Vagina (tissue), 2 donors: ENCODE measurements around the gene GPD2. TPM values are rescaled to one million over a fixed set of nuclear protein-coding genes. Genes with fewer than 3 reads are reported as not detected.

Experiments used
- DNase-seq, 2 donors: peaks; one replicate each; pipeline ENCODE4 v3.0.0-alpha.2; 2017; ENCODE audit errors: extremely low spot score in 2 of 2
- H3K27ac ChIP-seq: fragments of 200-600 bp; sonication (generic); one replicate; pipeline ENCODE4 v1.5.1; 2019
- H3K27me3 ChIP-seq: fragments of 200-600 bp; sonication (generic); one replicate; pipeline ENCODE4 v1.5.1; 2019
- H3K36me3 ChIP-seq, 2 donors: fragments of 200-600 bp; sonication (generic); one replicate each; pipeline ENCODE4 v1.5.1; 2017 to 2019
- H3K4me1 ChIP-seq: fragments of 200-600 bp; sonication (generic); one replicate; pipeline ENCODE4 v1.5.1; 2019
- H3K4me3 ChIP-seq, 2 donors: fragments of 200-600 bp; sonication (generic); 1 replicate in 1 of 2; 2 replicates in 1 of 2; pipeline ENCODE4 v1.5.1; 2016 to 2019
- H3K9me3 ChIP-seq: fragments of 200-600 bp; sonication (generic); one replicate; pipeline ENCODE4 v1.5.1; 2019
- CTCF ChIP-seq, 3 experiments: fragments of 450-650 bp in 2 of 3; fragments of 200-600 bp in 1 of 3; sonication (generic) in 1 of 3; IDR thresholded peaks; one replicate each; pipeline ENCODE4 v1.5.1; 2017 to 2019; ENCODE audit warnings: antibody characterized with exemption in 3 of 3, mild to moderate bottlenecking in 2 of 3, moderate library complexity in 2 of 3
- POLR2A ChIP-seq, 2 donors: fragments of 450-650 bp; IDR thresholded peaks; one replicate each; pipeline ENCODE4 v1.6.1; 2017; ENCODE audit warnings: antibody characterized with exemption in 2 of 2, mild to moderate bottlenecking in 2 of 2, moderate library complexity in 2 of 2
- POLR2AphosphoS5 ChIP-seq, 2 donors: sonication (generic); formaldehyde crosslinking; IDR thresholded peaks; one replicate each; pipeline ENCODE4 v1.9.0; 2017; ENCODE audit warnings: antibody characterized with exemption in 2 of 2, mild to moderate bottlenecking in 2 of 2, low read depth in 1 of 2; ENCODE audit not compliant: insufficient read depth in 1 of 2
- intact Hi-C: fragments of 100-400 bp; cut with DNase I; formaldehyde crosslinking; loops from one replicate; pipeline ENCODE4 v1.15.1; 2023
- total RNA-seq: library from RNA; depleted of rRNA; stranded (reverse); fragments of >200 nt; gene quantifications from one replicate; pipeline ENCODE4 v1.2.3, GENCODE V29; 2016

GPD2 gene
- total RNA-seq, 1 donor from 2014 or later = 30.4 TPM

DNA sequence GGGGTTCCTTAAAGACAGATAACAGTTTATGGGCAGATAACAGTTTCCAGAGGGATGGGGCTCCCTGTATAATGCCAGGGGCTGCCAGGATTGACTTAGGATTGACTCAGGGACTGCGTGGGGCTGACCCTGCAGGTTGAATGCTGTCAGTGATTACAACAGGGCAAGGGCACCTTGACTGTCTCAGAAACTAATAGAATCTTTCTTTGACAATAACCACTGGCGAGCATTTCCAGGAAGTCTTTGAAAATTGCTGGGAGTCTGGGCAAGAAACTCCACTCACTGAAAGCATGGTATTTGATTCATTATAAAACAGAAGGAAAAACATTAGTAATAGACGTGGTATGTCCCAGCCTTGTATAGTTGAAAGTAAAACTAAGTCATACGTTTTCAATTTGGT lies 101.0 kb downstream of the GPD2 start:
- Histone ChIP-seq H3K27me3 (no peaks in the 10 kb centered on the region), H3K9me3 (no peaks in the 10 kb centered on the region), H3K36me3 (no peaks in the 10 kb centered on the region), H3K27ac (no peak overlapping the region), H3K4me1 (peaks cover 16% of the 10 kb centered on the region), H3K4me3 (no peak overlapping the region)
- TF ChIP-seq POLR2AphosphoS5 (IDR thresholded peaks at IDR 0.05; ENCODE audit: insufficient read depth in 1 of 2, low read depth in 1 of 2) (no peak), POLR2A (IDR thresholded peaks at IDR 0.05) (no peak), CTCF (IDR thresholded peaks at IDR 0.05) (no peak)
- DNase-seq = no peak
- intact Hi-C loops = no loop called here

DNA sequence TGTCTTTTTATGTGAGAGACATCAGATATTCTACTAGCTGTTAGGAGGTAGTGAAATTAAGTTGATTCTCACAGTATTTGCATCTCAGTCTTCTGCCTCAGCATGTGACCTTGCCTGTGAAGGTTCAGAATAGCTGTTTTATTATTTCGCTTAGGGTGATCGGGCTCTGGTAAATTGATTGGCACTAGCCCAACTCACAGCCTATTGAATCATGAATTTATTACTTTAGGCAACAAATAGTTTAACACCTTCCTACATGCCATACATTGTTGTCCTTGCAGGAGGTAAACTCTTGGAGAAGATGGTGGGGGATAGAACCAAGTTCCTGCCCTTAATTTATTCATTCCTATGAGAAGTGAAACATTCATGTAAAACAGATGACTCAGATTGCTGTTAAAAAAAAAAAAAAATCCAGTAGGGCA lies 101.9 kb downstream of the GPD2 start:
- no peak for TF ChIP-seq CTCF (IDR thresholded peaks at IDR 0.05)
- TF ChIP-seq POLR2AphosphoS5 (IDR thresholded peaks at IDR 0.05; ENCODE audit: insufficient read depth in 1 of 2, low read depth in 1 of 2) = no peak
- TF ChIP-seq POLR2A (IDR thresholded peaks at IDR 0.05) = no peak
- no peak overlapping the region for H3K4me3 ChIP-seq
- no peaks in the 10 kb centered on the region for H3K9me3 ChIP-seq
- H3K4me1 ChIP-seq = peaks cover 16% of the 10 kb centered on the region
- no peak overlapping the region for H3K27ac ChIP-seq
- H3K36me3 ChIP-seq = no peaks in the 10 kb centered on the region
- DNase-seq = no peak
- H3K27me3 ChIP-seq = no peaks in the 10 kb centered on the region
- intact Hi-C loops = no loop called here

DNA sequence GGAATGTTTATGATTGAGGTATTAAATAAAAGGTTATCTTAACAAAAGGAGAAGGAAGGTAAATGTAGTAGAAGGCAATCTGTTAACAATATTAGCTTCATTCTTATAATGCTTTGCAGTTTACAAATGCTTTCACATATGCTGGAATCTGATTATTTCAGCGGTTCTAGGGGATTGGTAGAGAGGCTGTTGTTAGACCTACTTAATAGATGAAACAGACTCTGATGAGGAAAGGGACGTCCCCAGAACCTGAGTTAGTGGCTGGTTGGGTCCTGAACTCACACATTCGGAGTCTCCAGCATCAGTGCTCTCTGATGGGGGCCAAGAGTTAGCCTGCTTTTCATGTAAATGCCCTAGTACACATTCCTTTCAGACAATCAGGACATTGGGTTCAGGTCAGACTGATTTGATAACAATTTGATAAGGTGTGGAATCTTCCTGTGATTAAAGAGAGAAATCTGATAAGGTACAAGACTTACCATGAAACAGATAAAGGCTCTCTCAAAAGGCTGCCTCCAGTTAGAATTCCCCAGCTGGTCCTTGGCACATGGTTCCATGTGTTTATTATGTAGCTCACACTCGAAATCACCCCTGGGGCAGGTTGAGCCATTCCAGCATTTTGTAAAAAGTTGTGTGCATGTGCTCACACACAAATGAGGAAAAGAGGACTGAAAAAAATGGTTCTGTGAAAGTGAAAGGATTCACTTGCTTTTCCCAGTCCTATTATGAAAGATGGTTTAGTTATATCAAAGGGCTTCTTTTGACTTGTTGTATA lies 103.1 kb downstream of the GPD2 start:
- Histone ChIP-seq H3K4me1 (peaks cover 16% of the 10 kb centered on the region), H3K4me3 (no peak overlapping the region), H3K27ac (no peak overlapping the region), H3K9me3 (no peaks in the 10 kb centered on the region), H3K36me3 (no peaks in the 10 kb centered on the region), H3K27me3 (no peaks in the 10 kb centered on the region)
- DNase-seq = no peak
- intact Hi-C loops = no loop called here
- no peak for TF ChIP-seq POLR2A (IDR thresholded peaks at IDR 0.05)
- no peak for TF ChIP-seq CTCF (IDR thresholded peaks at IDR 0.05)
- TF ChIP-seq POLR2AphosphoS5 (IDR thresholded peaks at IDR 0.05; ENCODE audit: insufficient read depth in 1 of 2, low read depth in 1 of 2) = no peak

DNA sequence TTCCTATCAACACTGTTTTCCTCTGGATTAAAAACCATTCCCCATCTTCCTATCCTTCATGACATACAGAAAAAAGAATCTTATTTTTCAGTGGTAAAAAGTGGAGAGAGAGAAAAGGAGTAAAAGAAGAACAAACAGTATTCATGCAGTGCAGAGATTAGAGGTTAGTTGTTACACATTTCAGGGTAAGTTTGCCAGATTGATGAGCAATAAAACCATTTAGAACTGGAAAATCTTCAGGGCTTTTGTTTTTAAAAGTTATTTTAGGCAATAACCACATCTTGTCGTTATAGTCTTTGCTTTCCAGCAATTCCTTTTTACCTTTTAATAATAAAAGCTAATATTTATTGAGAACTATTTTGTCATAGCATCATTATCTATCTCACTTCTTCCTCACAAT lies 104.5 kb downstream of the GPD2 start:
- intact Hi-C loops = loop anchor here (5.0 kb wide), 1 partner anchor 1087 kb away; the partner anchor contains the start of gene ACVR1C
- H3K27me3 ChIP-seq = no peaks in the 10 kb centered on the region
- H3K27ac ChIP-seq = no peak overlapping the region
- H3K36me3 ChIP-seq = no peaks in the 10 kb centered on the region
- no peak for TF ChIP-seq CTCF (IDR thresholded peaks at IDR 0.05)
- no peak for TF ChIP-seq POLR2A (IDR thresholded peaks at IDR 0.05)
- TF ChIP-seq POLR2AphosphoS5 (IDR thresholded peaks at IDR 0.05; ENCODE audit: insufficient read depth in 1 of 2, low read depth in 1 of 2) = no peak
- peaks cover 16% of the 10 kb centered on the region for H3K4me1 ChIP-seq
- no peaks in the 10 kb centered on the region for H3K9me3 ChIP-seq
- no peak overlapping the region for H3K4me3 ChIP-seq
- DNase-seq = no peak

GRCh38 chr2:156541229-156541628 lies 105.0 kb downstream of the GPD2 start:
- intact Hi-C loops = loop anchor here (5.0 kb wide), 1 partner anchor 1086 kb away; the partner anchor contains the start of gene ACVR1C
- Histone ChIP-seq H3K9me3 (no peaks in the 10 kb centered on the region), H3K4me3 (no peak overlapping the region), H3K27me3 (no peaks in the 10 kb centered on the region), H3K27ac (no peak overlapping the region), H3K4me1 (peaks cover 16% of the 10 kb centered on the region), H3K36me3 (no peaks in the 10 kb centered on the region)
- TF ChIP-seq CTCF (IDR thresholded peaks at IDR 0.05) (no peak), POLR2A (IDR thresholded peaks at IDR 0.05) (no peak), POLR2AphosphoS5 (IDR thresholded peaks at IDR 0.05; ENCODE audit: insufficient read depth in 1 of 2, low read depth in 1 of 2) (no peak)
- no peak for DNase-seq
